Lung (tissue), 12 donors: Measurements from ENCODE around the gene ROBO1. TPM values are rescaled to one million over a fixed set of nuclear protein-coding genes. Genes with fewer than 3 reads are reported as not detected.
A peak's percentile ranks its signal among the peaks of the same experiment; 100 is the strongest.

Source experiments
- ATAC-seq: fragments of 200-7000 bp; cut with Tn5 transposase; one replicate; pipeline ENCODE4 v1.9.1; 2020; ENCODE audit warnings: moderate number of reproducible peaks; ENCODE audit not compliant: insufficient read depth, low FRiP score
- DNase-seq, 3 donors: peaks; one replicate each; pipeline ENCODE4 v3.0.0-alpha.2; 2013 to 2017
- H3K27ac ChIP-seq, 2 donors: one replicate each; pipeline ENCODE4 v1.5.1; 2013; ENCODE audit warnings: mild to moderate bottlenecking in 2 of 2, moderate library complexity in 2 of 2, control low read depth in 1 of 2, inconsistent platforms in 1 of 2, low read depth in 1 of 2, low read length in 1 of 2
- H3K27me3 ChIP-seq, 3 donors: one replicate each; pipeline ENCODE4 v1.5.1; 2013; ENCODE audit warnings: low read length in 2 of 3; ENCODE audit not compliant: control insufficient read depth in 3 of 3, insufficient read depth in 3 of 3
- H3K36me3 ChIP-seq, 4 donors: one replicate each; pipeline ENCODE4 v1.5.1; 2013; ENCODE audit warnings: low read length in 4 of 4, mild to moderate bottlenecking in 1 of 4, moderate library complexity in 1 of 4; ENCODE audit not compliant: control insufficient read depth in 4 of 4, insufficient read depth in 4 of 4
- H3K4me1 ChIP-seq, 5 donors: one replicate each; pipeline ENCODE4 v1.5.1; 2013; ENCODE audit warnings: low read length in 5 of 5, mild to moderate bottlenecking in 2 of 5, moderate library complexity in 1 of 5; ENCODE audit not compliant: control insufficient read depth in 5 of 5, insufficient read depth in 5 of 5
- H3K4me3 ChIP-seq: one replicate; pipeline ENCODE4 v1.5.1; 2013; ENCODE audit warnings: mild to moderate bottlenecking, control low read depth, moderate library complexity
- H3K9ac ChIP-seq, 2 donors: one replicate each; pipeline ENCODE4 v1.5.1; 2013; ENCODE audit warnings: low read length in 2 of 2, control low read depth in 1 of 2; ENCODE audit not compliant: insufficient read depth in 1 of 2
- H3K9me3 ChIP-seq, 4 donors: one replicate each; pipeline ENCODE4 v1.5.1; 2013; ENCODE audit warnings: low read length in 3 of 4, mild to moderate bottlenecking in 1 of 4, moderate library complexity in 1 of 4; ENCODE audit not compliant: control insufficient read depth in 4 of 4, insufficient read depth in 3 of 4
- CTCF ChIP-seq: IDR thresholded peaks from 2 replicates; pipeline ENCODE4 v1.5.1; 2012; ENCODE audit warnings: mild to moderate bottlenecking; ENCODE audit errors: control extremely low read depth, extremely low read depth
- WGBS, 2 donors: extraction: QIAGEN DNeasy Blood & Tissue Kit; methylation state at CpG; one replicate each; pipeline ENCODE4 v1.1.7; 2013; 5-methylcytosine and 5-hydroxymethylcytosine counted together
- polyA plus RNA-seq, 2 donors: library from polyadenylated mRNA; stranded (reverse); fragments of 200-250 nt; gene quantifications; one replicate each; pipeline ENCODE4 v1.2.1, GENCODE V29; 2013
- total RNA-seq, 2 donors: library from RNA; depleted of rRNA in 1 of 2; stranded (reverse); fragments of >200 nt in 1 of 2; gene quantifications; one replicate each; pipeline ENCODE4 v1.2.1, GENCODE V29; 2014 to 2021
- donor health status: control.
- donor health status: control.
- donor health status: Bipolar disorder and iron deficiency.
- donor health status: healthy.
- donor health status: DM: yes; HTN: yes; CAD: no.

Gene ROBO1
- total and polyA plus RNA-seq, 4 donors = 2.6 to 72.6 (median 15.7) TPM

GRCh38 chr3:79317551-79318518 is 450.0 kb downstream of the ROBO1 start:
- H3K9me3 ChIP-seq = no peaks in the 10 kb centered on the region
- no peaks in the 10 kb centered on the region for H3K36me3 ChIP-seq
- no peaks in the 10 kb centered on the region for H3K4me1 ChIP-seq
- no peak for TF ChIP-seq CTCF
- WGBS, 2 donors = 73 to 81% methylated on average over 7 of the region's 7 CpGs
- DNase-seq (no peak), ATAC-seq (no peak)
- no peaks in the 10 kb centered on the region for H3K27me3 ChIP-seq
- no peak overlapping the region for H3K27ac ChIP-seq
- no peak overlapping the region for H3K4me3 ChIP-seq
- H3K9ac ChIP-seq = no peak overlapping the region

GRCh38 chr3:79314962-79315361 is 452.8 kb downstream of the ROBO1 start:
- WGBS, 2 donors = 78 to 85% methylated on average over 2 of the region's 2 CpGs
- Histone ChIP-seq H3K9ac (no peak overlapping the region), H3K27me3 (no peaks in the 10 kb centered on the region), H3K9me3 (no peaks in the 10 kb centered on the region), H3K4me3 (no peak overlapping the region), H3K36me3 (no peaks in the 10 kb centered on the region), H3K27ac (no peak overlapping the region), H3K4me1 (no peaks in the 10 kb centered on the region)
- TF ChIP-seq CTCF = no peak
- DNase-seq (no peak), ATAC-seq (no peak)

DNA sequence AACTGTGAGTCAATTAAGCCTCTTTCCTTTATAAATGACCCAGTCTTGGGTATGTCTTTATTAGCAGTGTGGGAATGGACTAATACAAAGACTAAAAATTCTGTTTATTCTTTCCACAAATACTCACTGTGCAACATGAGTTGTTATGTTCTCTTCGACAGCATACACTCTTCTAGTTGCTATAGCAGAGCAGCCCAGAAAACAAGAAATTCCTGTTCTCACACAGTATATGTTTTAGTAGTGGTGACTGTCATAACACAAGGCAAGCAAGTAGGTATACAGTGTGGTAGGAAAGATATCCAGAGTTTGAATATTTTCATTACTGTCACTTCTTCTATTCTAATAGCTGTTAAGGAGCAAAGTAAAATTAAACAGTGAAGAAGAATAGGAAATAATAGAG is 453.3 kb downstream of the ROBO1 start:
- Histone ChIP-seq H3K36me3 (no peaks in the 10 kb centered on the region), H3K27ac (no peak overlapping the region), H3K27me3 (no peaks in the 10 kb centered on the region), H3K4me3 (no peak overlapping the region), H3K9ac (no peak overlapping the region), H3K9me3 (no peaks in the 10 kb centered on the region), H3K4me1 (no peaks in the 10 kb centered on the region)
- ATAC-seq (no peak), DNase-seq (peak in 2 of 3 donors; percentile 22 to 33)
- no peak for TF ChIP-seq CTCF
- 69 to 79% methylated on average over 1 of the region's 1 CpG for WGBS, 2 donors
